Keratinocyte (primary cell): Measurements from ENCODE around the gene DISC1.

Source experiments
- CTCF ChIP-seq, 3 experiments: IDR thresholded peaks in 1 of 3; conservative IDR thresholded peaks in 1 of 3; optimal IDR thresholded peaks in 1 of 3; 2 replicates in 2 of 3; 3 replicates in 1 of 3; pipeline versions ENCODE3 to v1.5.1; 2011; ENCODE audit warnings: low read length in 3 of 3, mild to moderate bottlenecking in 3 of 3, moderate library complexity in 2 of 3, control low read depth in 1 of 3, inconsistent platforms in 1 of 3; ENCODE audit not compliant: insufficient read depth in 2 of 3; ENCODE audit errors: extremely low read depth in 1 of 3
- EZH2 ChIP-seq: IDR thresholded peaks from one replicate; pipeline ENCODE4 v1.6.1; 2012; ENCODE audit warnings: inconsistent platforms, mild to moderate bottlenecking, low read length, moderate library complexity

- peak; percentile 65 to 79 (median 76) for TF ChIP-seq CTCF (optimal IDR thresholded peaks at IDR 0.05 in 1 of 3, IDR thresholded peaks at IDR 0.05 in 1 of 3, conservative IDR thresholded peaks at IDR 0.05 in 1 of 3; ENCODE audit: extremely low read depth in 1 of 3, insufficient read depth in 2 of 3, low read length in 3 of 3)
- TF ChIP-seq EZH2, result no peak
Measured at GRCh38 chr1:231931846-231932454, 305.4 kb downstream of the DISC1 start.
